GM06990 (cell line): ENCODE measurements around the gene OR10H5.
"Not testable (repeated sequence)": the region's sequence is repeated elsewhere in the genome, so short reads cannot be mapped to it uniquely, and the experiment has no call there.

Experiments
- DNase-seq: peaks from one replicate; pipeline ENCODE4 v3.0.0-alpha.2; 2011; ENCODE audit not compliant: insufficient read length; ENCODE audit errors: extremely low read depth
- H3K27me3 ChIP-seq: replicated peaks from 2 replicates; pipeline ENCODE4 v1.6.0; 2011; ENCODE audit warnings: low read length; ENCODE audit not compliant: control insufficient read depth, insufficient read depth
- H3K36me3 ChIP-seq: 2 replicates; pipeline ENCODE4 v1.5.1; 2011; ENCODE audit warnings: low read length; ENCODE audit not compliant: control insufficient read depth, insufficient read depth
- H3K4me3 ChIP-seq: replicated peaks from 2 replicates; pipeline ENCODE4 v1.5.1; 2011; ENCODE audit warnings: low read depth, mild to moderate bottlenecking, control low read depth, low read length
- TF ChIP-seq, protein P1 (sequence below): IDR thresholded peaks from 2 replicates; pipeline ENCODE4 v1.5.1; 2011; ENCODE audit warnings: low read length, control low read depth, mild to moderate bottlenecking, inconsistent platforms; ENCODE audit not compliant: insufficient read depth, poor library complexity, severe bottlenecking

The OR10H5 gene

DNA sequence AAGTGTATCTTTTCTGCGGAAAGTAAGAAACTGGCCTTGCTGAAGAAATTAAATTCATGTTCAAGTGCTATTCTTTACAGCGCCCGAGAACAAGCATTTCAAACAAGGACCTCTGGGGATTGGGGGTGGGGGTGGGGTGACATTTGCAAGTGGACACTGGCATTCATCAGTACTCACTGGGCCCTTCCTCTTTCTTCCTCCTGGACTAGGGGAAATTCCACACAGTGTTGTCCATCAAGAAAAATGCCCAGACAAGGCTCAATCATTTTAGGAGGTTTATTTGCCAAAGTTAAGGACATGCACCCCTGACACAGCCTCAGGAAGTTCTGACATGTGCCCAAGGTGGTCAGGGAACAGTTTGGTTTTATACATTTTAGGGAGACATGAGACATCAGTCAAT lies 50.9 kb downstream of the OR10H5 start:
- no peaks in the 10 kb centered on the region for H3K36me3 ChIP-seq
- no peak for DNase-seq
- no peaks in the 10 kb centered on the region for H3K27me3 ChIP-seq
- no peak overlapping the region for H3K4me3 ChIP-seq
- TF ChIP-seq, protein P1, sequence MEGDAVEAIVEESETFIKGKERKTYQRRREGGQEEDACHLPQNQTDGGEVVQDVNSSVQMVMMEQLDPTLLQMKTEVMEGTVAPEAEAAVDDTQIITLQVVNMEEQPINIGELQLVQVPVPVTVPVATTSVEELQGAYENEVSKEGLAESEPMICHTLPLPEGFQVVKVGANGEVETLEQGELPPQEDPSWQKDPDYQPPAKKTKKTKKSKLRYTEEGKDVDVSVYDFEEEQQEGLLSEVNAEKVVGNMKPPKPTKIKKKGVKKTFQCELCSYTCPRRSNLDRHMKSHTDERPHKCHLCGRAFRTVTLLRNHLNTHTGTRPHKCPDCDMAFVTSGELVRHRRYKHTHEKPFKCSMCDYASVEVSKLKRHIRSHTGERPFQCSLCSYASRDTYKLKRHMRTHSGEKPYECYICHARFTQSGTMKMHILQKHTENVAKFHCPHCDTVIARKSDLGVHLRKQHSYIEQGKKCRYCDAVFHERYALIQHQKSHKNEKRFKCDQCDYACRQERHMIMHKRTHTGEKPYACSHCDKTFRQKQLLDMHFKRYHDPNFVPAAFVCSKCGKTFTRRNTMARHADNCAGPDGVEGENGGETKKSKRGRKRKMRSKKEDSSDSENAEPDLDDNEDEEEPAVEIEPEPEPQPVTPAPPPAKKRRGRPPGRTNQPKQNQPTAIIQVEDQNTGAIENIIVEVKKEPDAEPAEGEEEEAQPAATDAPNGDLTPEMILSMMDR, result no peak

DNA sequence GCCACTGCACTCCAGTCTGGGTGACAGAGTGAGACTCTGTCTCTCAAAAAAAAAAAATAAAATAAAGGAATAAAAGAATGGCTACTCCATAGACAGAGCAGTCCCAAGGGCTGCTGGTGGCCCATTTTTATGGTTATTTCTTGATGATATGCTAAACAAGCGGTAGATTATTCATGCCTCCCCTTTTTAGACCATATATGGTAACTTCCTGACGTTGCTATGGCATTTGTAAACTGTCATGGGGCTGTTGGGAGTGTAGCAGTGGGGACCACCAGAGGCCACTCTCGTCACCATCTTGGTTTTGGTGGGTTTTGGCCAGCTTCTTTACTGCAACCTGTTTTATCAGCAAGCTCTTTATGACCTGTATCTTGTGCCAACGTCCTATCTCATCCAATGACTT lies 52.4 kb downstream of the OR10H5 start:
- not testable (repeated sequence) for H3K27me3 ChIP-seq, DNase-seq, H3K36me3 ChIP-seq, H3K4me3 ChIP-seq

DNA sequence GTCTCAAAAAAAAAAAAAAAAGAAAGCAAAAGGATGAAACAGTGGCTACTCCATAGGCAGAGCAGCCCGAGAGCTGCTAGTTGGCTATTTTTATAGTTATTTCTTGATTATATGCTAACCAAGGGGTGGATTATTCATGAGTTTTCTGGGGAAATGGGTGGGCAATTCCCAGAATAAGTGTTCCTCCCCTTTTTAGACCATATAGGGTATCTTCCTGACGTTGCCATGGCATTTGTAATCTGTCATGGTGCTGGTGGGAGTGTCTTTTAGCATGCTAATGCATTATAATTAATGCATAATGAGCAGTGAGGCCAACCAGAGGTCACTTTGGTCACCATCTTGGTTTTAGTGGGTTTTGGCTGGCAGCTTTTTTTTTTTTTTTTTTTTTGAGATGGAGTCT lies 53.4 kb downstream of the OR10H5 start:
- no peaks in the 10 kb centered on the region for H3K36me3 ChIP-seq
- DNase-seq, result no peak
- H3K27me3 ChIP-seq, result no peaks in the 10 kb centered on the region
- TF ChIP-seq, protein P1, result no peak
- no peak overlapping the region for H3K4me3 ChIP-seq

DNA sequence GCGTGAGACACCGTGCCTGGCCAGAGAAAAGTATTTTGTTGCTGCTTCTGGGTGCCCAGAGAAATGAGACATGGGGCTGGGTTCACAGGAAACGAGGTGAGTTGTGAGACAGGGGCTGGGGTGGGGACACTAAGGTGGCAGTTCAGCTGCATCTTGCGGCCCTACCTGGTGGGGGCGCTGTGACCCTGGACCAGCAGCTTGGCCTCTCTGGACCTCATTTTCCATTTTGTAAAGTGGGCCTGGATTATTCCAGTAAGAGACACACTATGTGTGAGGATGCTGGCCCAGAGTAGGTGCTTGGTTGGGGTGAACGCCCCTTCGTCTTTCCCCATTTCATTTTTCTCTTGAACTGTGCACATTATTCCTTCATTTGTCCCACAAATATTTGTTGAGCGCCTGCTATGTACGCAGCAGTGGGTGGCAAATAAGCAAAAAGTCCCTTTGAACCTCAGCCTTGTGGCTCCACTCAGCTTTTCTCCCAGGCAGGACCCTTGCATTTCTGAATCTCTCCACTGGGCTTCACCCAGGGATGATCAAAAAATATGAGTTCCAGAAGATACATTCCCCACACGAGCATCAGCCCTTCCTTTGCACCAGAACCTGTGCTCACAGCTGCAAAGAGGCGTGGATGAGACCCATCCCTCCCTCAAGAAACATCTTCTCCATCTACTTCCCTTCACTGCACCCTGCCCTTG lies 54.6 kb downstream of the OR10H5 start:
- H3K4me3 ChIP-seq, result no peak overlapping the region
- TF ChIP-seq, protein P1, result no peak
- no peaks in the 10 kb centered on the region; the same call in 1 of the 2 replicates for H3K27me3 ChIP-seq
- DNase-seq, result no peak
- no peaks in the 10 kb centered on the region for H3K36me3 ChIP-seq

DNA sequence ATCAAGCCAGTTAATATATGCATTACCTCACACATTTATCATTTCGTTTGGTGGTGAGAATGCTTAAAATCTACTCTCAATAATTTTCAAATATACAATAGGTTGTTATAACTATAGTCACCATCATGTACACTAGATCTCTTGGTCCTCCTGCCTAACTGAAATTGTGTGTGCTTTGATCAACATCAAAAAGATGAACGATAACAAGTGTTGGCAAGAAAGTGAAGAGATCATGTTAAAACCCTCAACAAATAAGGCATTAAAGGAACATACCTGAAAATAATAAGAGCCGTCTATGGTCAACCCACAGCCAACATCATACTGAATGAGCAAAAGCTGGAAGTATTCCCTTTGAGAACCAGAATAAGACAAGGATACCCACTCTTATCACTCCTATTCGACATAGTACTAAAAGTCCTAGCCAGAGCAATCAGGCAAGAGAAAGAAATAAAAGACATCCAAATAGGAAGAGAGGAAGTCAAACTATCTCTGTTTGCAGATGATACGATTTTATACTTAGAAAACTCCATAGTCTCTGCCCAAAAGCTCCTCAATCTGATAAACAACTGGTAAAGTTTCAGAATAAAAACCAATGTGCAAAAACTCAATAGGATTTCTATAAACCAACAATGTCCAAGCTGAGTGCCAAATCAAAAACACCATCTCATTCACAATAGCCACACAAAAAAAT lies 55.9 kb downstream of the OR10H5 start:
- H3K4me3 ChIP-seq, result no peak overlapping the region
- no peak for DNase-seq
- no peaks in the 10 kb centered on the region for H3K36me3 ChIP-seq
- TF ChIP-seq, protein P1, result no peak
- no peaks in the 10 kb centered on the region; the same call in 1 of the 2 replicates for H3K27me3 ChIP-seq

DNA sequence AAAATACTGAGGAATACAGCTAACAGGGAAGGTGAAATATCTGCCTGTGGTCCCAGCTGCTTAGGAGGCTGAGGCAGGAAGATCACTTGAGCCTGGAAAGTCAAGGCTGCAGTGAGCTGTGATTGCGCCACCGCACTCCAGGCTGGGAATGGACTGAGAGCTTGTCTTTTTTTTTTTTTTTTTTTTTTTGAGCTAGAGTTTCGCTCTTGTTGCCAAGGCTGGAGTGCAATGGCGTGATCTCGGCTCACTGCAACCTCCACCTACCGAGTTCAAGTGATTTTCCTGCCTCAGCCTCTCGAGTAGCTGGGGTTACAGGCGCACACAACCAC lies 56.4 kb downstream of the OR10H5 start:
- H3K4me3 ChIP-seq, H3K27me3 ChIP-seq, H3K36me3 ChIP-seq, DNase-seq: not testable (repeated sequence)
